HG03103 (cell line): Measurements from ENCODE around the gene MAMLD1.

Experiments
- ATAC-seq: cut with Tn5 transposase; IDR thresholded peaks from one replicate; pipeline ENCODE4 v1.9.1; 2021; ENCODE audit warnings: low read depth; ENCODE audit not compliant: unreplicated experiment

MAMLD1 gene

DNA sequence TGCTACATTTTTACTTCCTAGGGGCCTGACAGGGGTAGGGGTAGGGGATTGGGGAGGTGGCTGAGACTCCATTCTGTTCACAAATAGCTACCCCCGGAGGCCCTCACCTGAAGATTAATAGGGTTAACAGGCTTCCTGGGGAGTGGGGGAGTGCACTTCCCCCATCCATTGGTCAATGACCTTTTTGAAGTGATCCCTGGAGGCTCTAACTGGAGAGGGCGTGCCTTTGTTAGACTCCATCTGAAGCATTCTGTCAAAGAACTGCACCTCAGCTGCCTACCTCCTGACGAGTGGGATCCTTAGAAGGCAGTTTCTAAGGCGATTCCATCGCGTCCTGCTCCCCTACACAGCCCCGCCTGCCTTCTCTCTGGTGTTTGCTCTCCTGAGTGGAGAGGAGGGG, 195.3 kb downstream of the MAMLD1 start:
- no peak for ATAC-seq
